Activated CD4-positive, alpha-beta T cell treated with anti-CD3 and anti-CD28 coated beads for 4 hours (primary cell): ENCODE results near the gene ZNF407.

Experiments
- DNase-seq, 2 donors: peaks; one replicate each; pipeline ENCODE4 v3.0.0-alpha.2; 2020

The ZNF407 gene

GRCh38 chr18:74734013-74734444, 136.4 kb downstream of the ZNF407 start:
- no peak for DNase-seq

DNA sequence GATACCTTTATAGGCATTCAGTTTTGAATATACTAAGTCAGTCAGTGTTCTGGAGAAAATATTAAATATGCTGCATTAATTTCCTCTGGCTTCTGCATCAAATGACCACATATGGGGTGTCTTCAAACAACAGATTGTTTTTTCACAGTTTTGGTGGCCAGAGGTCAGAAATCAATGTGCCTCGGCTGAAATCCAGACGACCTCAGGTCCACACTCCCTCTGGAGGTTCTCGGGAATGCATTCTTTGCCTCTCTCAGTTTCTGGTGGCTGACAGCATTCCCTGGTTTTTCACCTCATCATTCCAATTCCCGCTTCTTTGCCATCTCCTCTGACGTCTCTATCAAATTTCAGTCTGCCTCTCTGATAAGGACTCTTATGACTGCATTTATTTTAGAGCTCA, 142.3 kb downstream of the ZNF407 start:
- DNase-seq = no peak

DNA sequence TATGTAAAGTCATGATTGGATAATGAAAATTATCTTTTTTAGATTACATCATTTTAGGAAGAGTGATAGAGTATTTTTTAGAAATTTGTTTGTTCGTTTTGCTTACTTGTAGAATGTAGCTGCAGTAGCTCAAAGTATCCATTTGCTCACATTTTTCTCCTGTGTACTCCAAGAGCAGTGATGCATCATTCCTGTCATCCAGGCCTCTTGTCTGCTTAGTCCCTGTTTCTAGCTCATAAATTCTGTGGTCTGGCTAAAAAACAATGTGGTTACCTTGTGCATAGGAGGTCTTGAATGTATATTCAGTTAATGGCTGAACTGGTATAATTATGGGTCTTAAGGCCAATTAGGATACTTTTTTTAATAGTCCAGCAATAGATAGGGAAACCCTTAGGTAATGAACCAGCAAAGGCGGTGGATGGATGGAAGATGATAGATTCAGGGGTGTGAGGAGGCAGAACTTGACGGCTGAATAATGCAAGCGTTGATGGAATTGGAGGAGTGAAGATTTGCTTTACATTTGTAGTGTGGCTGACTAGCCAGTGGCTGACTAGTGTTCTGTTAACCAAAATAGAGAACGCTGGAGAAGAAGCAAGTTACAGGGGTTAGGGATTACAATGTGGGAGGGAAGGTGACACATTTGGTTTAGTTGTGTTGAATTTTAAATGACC, 145.0 kb downstream of the ZNF407 start:
- DNase-seq = no peak

DNA sequence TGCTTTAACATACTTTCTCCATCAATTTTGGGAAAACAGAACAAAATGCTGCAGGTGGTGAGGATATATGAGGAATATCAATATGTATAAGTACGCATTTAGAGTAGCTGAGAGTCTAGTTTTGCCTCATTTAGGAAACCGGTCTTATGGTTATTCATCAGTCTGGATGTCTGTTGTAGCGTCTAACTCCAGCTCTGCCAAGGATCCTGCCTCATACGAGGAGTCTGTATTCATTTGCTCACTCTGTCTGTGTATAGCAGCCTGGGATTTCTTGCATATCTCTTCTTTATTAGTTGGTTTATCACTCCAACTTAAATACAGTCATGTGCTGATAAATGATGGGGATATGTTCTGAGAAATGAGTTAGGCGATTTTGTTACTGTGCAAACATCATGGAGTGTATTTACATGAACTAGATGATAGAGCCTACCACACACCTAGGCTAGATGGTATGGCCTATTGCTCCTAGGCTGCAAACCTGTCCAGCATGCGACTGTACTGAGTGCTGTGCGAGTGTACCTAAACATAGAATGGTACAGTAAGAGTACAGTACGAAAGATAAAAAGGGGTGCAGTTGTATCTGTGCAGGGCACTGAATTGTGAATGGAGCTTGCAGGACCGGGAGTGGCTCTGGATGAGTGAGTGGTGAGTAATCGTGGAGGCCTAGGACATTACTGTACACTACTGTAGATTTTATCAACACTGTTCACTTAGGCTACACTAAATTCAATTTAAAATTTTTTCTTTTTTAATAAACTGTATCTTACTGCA, 148.1 kb downstream of the ZNF407 start:
- DNase-seq = no peak

DNA sequence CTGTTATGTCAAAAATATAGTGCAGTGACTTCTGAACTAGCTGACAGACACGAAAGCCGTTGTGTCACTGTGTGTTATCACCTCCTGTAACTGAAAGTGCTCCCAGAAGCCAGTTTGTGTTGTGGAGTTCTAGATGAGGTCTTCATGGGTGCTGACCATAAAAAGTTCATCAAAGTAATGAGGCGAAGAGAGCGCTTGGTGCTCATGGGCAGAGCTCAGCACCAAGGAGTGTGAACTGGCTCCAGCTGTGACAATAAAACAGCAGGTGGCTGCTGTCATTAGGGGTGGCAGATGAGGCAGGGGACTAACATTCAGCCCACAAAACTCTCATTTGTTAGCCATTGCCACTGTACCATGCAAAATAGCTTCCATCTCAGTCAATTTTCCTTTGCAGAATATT, 151.1 kb downstream of the ZNF407 start:
- no peak for DNase-seq

DNA sequence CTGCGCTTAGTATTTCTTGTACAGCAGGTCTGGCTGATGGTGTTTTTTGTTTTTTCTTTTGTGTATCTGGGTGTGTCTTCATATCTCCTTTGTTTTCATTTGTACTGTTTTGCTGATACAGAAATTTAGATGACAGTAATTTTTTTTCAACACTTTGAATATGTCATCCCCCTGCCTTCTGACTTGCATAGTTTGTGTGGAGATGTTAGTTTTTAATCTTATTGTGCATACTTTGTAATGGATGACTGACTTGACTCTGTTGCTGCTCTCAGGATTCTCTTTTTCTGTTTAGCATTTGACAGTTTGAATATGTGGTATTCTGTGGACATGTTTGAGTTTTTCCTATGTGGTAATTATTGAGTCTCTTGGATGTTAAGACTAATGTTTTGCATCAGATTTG, 161.3 kb downstream of the ZNF407 start:
- DNase-seq = no peak

DNA sequence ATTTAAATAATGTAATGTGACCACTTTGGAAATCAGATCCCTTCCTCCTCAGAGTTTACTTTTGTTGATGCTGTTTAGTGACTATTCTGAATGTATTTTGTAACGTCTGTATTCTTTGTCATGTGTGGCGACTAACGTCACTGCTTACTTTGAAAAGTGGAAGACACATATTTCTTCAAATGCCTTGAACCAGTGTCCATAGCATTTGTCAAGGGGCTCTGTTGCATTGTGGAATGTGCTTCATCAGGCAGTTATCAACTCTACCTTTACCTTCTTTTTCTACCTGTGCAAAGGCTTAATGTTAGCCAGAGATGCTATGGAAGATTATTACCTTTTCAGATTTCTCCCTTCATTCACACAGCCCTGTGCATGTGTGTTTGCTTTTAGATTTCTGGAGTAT, 162.4 kb downstream of the ZNF407 start:
- no peak for DNase-seq

- DNase-seq = no peak
Measured at GRCh38 chr18:74760436-74760835, 162.8 kb downstream of the ZNF407 start.

DNA sequence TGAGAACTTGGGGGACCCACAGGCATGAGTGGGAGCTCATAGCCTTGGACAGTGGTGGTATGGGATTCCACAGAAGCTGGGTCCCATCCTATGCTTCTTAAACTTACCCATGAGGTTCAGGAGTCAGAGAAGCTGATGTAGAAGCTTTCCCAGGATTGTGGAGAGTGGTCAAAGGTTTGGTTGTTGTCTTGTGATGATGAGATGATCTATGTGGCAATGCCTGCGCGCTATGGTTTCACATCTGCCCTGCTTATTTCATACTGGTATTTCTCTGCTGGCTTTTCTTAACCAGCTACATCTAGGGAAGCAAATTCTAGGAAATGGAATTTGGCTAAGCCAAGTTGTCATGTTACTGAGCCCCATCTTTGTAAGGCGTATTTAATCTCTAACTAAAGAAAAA, 168.6 kb downstream of the ZNF407 start:
- DNase-seq = no peak

DNA sequence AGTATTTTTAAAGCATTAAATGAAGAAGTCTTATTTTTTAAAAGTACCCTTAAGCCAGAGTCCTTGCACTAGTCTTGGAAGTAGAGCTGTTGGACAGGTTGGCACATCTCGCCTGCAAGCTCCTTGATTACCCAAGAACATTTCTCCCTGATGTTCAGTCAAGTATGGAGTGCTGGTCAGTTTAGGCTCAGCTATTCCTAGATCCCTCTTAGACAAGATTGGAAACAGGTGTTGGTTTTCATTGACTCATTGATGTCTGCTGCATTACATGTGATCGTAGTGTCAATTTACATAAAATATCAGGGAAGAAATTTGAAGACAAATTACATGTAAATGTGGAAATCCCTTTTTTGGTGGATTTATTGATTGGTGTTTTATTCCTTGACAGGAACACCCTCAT, 170.4 kb downstream of the ZNF407 start:
- no peak for DNase-seq

GRCh38 chr18:74773171-74773624, 175.5 kb downstream of the ZNF407 start:
- no peak for DNase-seq

DNA sequence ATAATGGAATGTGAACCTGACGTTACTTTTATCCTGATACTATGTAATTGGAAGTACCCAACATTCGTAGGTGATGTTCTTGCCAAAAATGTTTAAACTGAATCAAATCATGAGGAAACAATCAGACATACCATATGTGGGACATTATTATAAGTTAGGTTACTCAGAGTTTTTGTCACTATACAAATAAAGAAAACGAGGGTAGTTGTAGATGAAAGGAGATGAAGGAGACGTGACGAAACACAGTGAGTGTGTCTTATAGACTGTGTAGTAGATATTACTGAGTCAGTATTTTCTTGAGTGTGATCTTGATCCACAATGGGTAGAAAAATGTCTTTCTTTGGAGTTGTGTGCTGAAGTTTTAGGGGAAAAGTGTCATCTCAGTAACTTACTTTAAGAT, 176.8 kb downstream of the ZNF407 start:
- no peak for DNase-seq

DNA sequence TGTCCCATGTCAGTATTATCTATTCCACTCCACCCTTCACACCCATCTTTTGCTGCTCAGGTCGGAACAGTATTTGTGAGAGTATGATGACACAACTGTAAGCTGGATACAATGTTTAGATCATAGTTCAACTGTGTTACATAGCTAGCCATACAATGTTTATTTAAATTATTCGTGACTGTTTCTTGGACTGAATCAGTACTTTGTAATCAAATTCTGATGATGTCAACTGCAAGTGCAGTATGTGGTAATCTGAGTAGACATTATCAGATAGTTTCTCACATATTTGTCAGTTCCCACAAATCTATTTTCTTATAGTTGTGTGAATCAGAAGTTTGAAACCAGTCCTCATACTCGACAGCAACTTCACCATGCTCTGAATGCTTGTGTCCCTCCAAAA, 177.6 kb downstream of the ZNF407 start:
- no peak for DNase-seq

DNA sequence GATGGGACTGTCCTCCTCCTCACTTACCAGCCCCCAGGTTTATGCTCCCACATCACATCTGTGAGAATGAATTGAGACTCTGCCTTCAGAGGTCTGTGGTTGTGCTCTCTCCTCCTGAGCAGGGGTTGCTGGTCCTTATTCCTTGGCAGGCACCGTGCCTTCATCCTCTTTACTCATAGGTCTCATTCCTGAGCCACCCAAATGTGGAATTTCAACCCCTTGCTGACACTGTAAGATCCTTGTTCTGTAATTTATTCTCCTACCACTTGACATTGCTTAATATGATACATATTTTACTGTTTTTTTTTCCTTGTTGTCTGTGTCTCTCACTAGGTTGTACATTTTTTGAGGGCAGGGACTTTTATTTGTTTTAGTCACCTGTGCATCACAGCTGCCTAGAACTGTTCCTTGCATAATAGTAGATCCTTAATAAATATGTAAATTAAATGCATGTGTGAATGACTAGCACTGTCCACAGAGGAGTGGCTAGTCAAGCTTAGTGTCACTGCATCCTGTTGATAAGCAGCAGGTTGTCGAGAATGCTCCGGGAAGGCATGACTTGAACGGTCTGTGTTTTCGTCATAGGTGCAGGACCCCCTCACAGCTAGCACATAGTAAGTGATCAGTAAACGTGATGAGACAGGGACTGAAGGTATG, 180.6 kb downstream of the ZNF407 start:
- no peak for DNase-seq

DNA sequence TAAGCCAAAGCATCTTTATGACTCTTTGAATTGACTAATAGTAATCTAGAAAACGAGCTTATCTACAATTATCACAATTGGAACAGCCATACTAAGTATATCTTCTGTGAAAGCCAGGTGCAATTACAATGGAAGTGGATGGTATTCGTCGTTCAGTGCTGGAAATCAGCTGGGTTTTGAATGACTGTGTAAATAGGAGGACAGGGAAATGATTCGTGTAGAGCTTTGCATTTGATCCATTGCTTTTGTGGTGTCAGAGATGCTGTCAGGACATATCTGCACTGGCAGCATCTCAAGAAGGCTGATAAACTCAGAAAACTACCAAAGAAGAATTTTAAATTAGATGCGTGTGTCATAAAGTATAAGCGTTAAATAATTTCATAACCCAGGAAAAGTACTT, 187.1 kb downstream of the ZNF407 start:
- DNase-seq = no peak

DNA sequence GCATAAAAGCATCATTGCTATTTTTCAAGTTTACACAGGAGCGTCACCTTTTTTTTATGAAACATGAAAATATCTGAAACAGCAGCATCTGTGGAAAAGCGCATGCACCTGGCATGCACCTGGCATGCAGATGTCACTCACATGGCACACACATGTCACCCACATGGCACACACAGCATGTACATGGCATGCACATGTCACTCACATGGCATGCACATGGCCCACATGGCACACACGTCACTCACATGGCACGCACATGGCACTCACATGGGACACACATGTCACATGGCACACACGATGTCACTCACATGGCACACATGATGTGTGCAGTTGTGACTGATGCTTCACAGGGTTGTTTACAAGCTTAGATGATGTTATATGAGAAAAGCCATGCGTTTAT, 188.0 kb downstream of the ZNF407 start:
- DNase-seq = no peak

- DNase-seq = no peak
Measured at GRCh38 chr18:74788657-74789056, 191.0 kb downstream of the ZNF407 start.

DNA sequence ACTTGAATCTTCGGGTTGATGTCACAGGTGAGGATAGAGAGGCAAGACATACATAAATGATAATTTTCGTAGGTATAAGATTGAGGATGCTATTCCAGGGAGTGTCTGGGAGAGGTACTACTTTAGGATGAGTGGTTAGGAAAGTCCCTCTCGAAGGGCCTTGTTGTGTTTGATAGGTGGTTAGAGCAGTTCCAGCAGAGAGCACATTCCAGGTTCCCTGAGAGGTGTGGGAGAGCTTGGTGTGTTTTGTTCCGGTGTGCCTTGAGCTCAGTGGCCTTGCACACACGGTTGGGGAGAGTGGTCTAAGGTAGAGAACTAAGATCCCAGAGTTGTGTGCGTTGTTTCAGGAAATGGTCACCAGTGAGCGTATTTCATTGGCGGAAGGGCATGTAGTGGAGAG, 191.4 kb downstream of the ZNF407 start:
- DNase-seq = no peak

DNA sequence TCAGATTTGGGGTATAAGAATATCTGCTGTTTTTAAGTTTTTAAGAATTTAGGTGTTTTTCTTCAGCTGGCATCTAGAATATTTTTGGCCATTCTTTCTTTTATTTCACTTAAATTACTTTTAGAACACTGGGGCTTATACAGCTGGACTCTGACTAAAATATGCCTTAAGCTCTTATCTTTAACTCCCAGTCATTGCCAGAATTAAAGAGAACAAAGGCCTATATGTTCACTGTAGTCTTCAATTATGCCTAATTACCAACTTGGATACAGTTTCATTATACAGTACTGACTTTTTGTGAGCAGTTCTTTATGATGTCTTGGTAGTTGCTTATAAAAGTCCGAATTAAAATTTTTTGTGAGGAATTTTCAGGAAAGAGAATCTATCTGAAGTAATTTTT, 192.8 kb downstream of the ZNF407 start:
- no peak for DNase-seq

- no peak for DNase-seq
Measured at GRCh38 chr18:74791501-74792194, 194.0 kb downstream of the ZNF407 start.

DNA sequence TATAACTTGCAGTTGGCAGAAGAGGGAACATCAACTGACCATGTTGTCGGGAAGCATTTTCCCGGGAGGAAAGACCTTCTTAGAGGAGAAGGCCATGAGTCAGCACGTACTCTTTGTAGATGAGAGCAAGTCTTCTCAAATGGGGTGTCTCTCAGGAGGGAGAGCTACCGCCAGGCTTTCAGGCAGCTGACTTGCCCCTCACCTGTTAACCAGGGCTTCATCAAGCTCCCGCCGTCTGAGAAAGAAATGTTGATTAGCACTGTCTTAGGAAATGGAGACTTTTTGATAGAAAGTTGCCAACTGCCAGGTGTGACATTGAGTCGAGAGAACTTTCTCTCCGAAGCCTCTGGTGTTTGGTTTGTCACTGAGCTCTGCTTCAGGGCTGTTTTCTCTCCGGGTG, 196.1 kb downstream of the ZNF407 start:
- no peak for DNase-seq

DNA sequence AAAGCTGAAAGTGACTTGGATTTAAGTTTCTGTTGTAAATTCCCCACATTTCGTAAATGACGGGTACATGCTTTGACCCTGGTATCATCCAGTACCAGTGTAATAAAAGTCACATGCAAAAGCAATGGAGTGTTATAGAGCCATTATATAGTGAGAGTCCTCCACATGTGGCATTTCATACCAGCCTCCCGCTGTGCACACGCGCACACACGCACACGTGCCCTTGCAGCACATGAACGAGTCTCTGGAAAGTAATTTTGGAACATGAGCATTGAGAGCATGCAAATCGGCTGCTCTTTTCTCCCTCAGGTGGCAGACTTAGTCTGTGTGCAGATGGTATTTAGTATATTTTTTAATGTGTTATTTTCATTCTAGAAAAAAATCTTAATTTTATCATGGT, 198.1 kb downstream of the ZNF407 start:
- DNase-seq = no peak

DNA sequence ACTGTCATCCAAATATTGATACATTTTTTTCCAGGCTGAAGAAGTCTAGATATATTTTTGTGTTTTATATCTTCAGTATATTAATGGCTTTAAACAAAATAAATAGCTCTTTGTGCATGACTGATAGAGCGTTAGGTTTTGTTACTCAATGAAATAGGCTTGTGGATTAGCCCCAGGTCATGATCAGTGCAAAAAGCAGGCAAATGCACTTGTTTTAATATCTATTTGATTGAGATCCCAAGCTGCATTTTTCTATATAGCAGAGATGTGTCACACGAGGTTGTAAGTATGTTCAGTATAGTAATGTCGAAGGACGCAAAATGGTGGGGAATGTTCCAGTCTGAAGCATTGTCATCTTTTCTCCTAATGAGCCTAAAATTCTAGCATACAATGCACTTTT, 198.5 kb downstream of the ZNF407 start:
- DNase-seq = no peak
